ENCODE data around the gene C12orf50. TPM values are rescaled to one million over a fixed set of nuclear protein-coding genes. Genes with fewer than 3 reads are reported as not detected.
"Not testable (repeated sequence)": the region's sequence is repeated elsewhere in the genome, so short reads cannot be mapped to it uniquely, and the experiment has no call there.

C12orf50 gene
- total RNA-seq = not detected

- ATAC-seq = no peak
Measured at GRCh38 chr12:88029093-88029665, at the start of gene C12orf50. TSS of gene C12orf50 (minus strand) at chr12:88029401. CDS start at chr12:88026962, 2,439 bp downstream.

- no peak for ATAC-seq
Measured at GRCh38 chr12:88067301-88067700, 38.1 kb upstream of the C12orf50 start.

GRCh38 chr12:88063375-88063774, 34.2 kb upstream of the C12orf50 start:
- no peak for ATAC-seq

GRCh38 chr12:88062474-88062873, 33.3 kb upstream of the C12orf50 start:
- no peak for ATAC-seq

- no peak for ATAC-seq
Measured at GRCh38 chr12:88058719-88059077, 29.5 kb upstream of the C12orf50 start.

GRCh38 chr12:88057994-88058718, 29.0 kb upstream of the C12orf50 start:
- ATAC-seq = peak; percentile 81

GRCh38 chr12:88056571-88056970, 27.4 kb upstream of the C12orf50 start:
- ATAC-seq = no peak

GRCh38 chr12:88052686-88053085, 23.5 kb upstream of the C12orf50 start:
- ATAC-seq = peak; percentile 74

GRCh38 chr12:88044035-88044434, 14.8 kb upstream of the C12orf50 start:
- no peak for ATAC-seq

- no peak for ATAC-seq
Measured at GRCh38 chr12:88037770-88038169, 8.6 kb upstream of the C12orf50 start.

GRCh38 chr12:88036353-88036965, 7.3 kb upstream of the C12orf50 start:
- ATAC-seq = peak; percentile 82

GRCh38 chr12:88035907-88036289, 6.7 kb upstream of the C12orf50 start:
- peak; percentile 95 for ATAC-seq

- ATAC-seq = peak; percentile 95
Measured at GRCh38 chr12:88035271-88035906, 6.2 kb upstream of the C12orf50 start.

GRCh38 chr12:88031161-88031560, 2.0 kb upstream of the C12orf50 start:
- ATAC-seq = not testable (repeated sequence)

- ATAC-seq = no peak
Measured at GRCh38 chr12:88026196-88026595, 3.0 kb downstream of the C12orf50 start.

- ATAC-seq = no peak
Measured at GRCh38 chr12:88017964-88018363, 11.2 kb downstream of the C12orf50 start.

- ATAC-seq = no peak
Measured at GRCh38 chr12:88015825-88016224, 13.4 kb downstream of the C12orf50 start.

GRCh38 chr12:88011755-88012154, 17.4 kb downstream of the C12orf50 start:
- ATAC-seq = no peak

- no peak for ATAC-seq
Measured at GRCh38 chr12:88006351-88006750, 22.9 kb downstream of the C12orf50 start.

GRCh38 chr12:88001327-88001726, 27.9 kb downstream of the C12orf50 start:
- no peak for ATAC-seq

GRCh38 chr12:87995581-87996178, 33.5 kb downstream of the C12orf50 start:
- ATAC-seq = peak; percentile 80

GRCh38 chr12:87991483-87991882, 37.7 kb downstream of the C12orf50 start:
- ATAC-seq = no peak

GRCh38 chr12:87988534-87988933, 40.7 kb downstream of the C12orf50 start:
- ATAC-seq = no peak

All from esophagus mucosa (tissue), 1 donor.